ENCODE measurements around the gene PITPNM2.

Gene PITPNM2

GRCh38 chr12:123149088-123149487 is 1.8 kb downstream of the PITPNM2 start:
- POLR2A ChIA-PET: no interaction called here

GRCh38 chr12:123148655-123149054 is 2.2 kb downstream of the PITPNM2 start:
- DNase-seq (ENCODE audit: extremely low spot score): no peak
- no peak for TF ChIP-seq CTCF (IDR thresholded peaks at IDR 0.05; ENCODE audit: control extremely low read depth, extremely low read depth, low read depth, missing control alignments)
- POLR2A ChIA-PET: no interaction called here
- CTCF ChIA-PET: interaction anchor here (1.6 kb wide), 1 partner anchor 13 kb away, joined by 3 read pairs; no protein-coding TSS in a partner anchor

More at GRCh38 chr12:123149088-123149487, 1.8 kb downstream of the PITPNM2 start:
- TF ChIP-seq CTCF (IDR thresholded peaks at IDR 0.05; ENCODE audit: control extremely low read depth, extremely low read depth, low read depth, missing control alignments): no peak
- DNase-seq (ENCODE audit: extremely low spot score): no peak
- CTCF ChIA-PET: interaction anchor here (0.7 to 1.6 kb wide), 3 partner anchors 12 to 89 kb away, joined by 3 to 5 read pairs (median 3); no protein-coding TSS in a partner anchor

- POLR2A ChIA-PET: no interaction called here
- TF ChIP-seq CTCF (IDR thresholded peaks at IDR 0.05; ENCODE audit: control extremely low read depth, extremely low read depth, low read depth, missing control alignments): no peak
- DNase-seq (ENCODE audit: extremely low spot score): no peak
- CTCF ChIA-PET: interaction anchor here (1.6 kb wide), 1 partner anchor 13 kb away, joined by 3 read pairs; no protein-coding TSS in a partner anchor
These were observed 2.7 kb downstream of the PITPNM2 start for GRCh38 chr12:123148223-123148622.

- POLR2A ChIA-PET: no interaction called here
- no peak for DNase-seq (ENCODE audit: extremely low spot score)
- CTCF ChIA-PET: interaction anchor here (1.1 kb wide), 1 partner anchor 75 kb away, joined by 3 read pairs; no protein-coding TSS in a partner anchor
- no peak for TF ChIP-seq CTCF (IDR thresholded peaks at IDR 0.05; ENCODE audit: control extremely low read depth, extremely low read depth, low read depth, missing control alignments)
These were observed 5.7 kb downstream of the PITPNM2 start for GRCh38 chr12:123145211-123145610.

GRCh38 chr12:123143736-123144461 is 7.0 kb downstream of the PITPNM2 start:
- ChIA-PET POLR2A (no interaction called here), CTCF (interaction anchor here (1.1 to 1.6 kb wide), 3 partner anchors 16 to 25 kb away, joined by 3 to 6 read pairs (median 5); no protein-coding TSS in a partner anchor)
- TF ChIP-seq CTCF (IDR thresholded peaks at IDR 0.05; ENCODE audit: control extremely low read depth, extremely low read depth, low read depth, missing control alignments): no peak
- DNase-seq (ENCODE audit: extremely low spot score): no peak

- POLR2A ChIA-PET: interaction anchor here (0.7 kb wide), 1 partner anchor 20 kb away, joined by 11 read pairs; no protein-coding TSS in a partner anchor
- DNase-seq (ENCODE audit: extremely low spot score): no peak
These were observed 7.8 kb downstream of the PITPNM2 start for GRCh38 chr12:123142921-123143735.

More at GRCh38 chr12:123142921-123143735, 7.8 kb downstream of the PITPNM2 start:
- CTCF ChIA-PET: interaction anchor here (1.1 to 1.6 kb wide), 3 partner anchors 15 to 24 kb away, joined by 3 to 6 read pairs (median 5); no protein-coding TSS in a partner anchor
- no peak for TF ChIP-seq CTCF (IDR thresholded peaks at IDR 0.05; ENCODE audit: control extremely low read depth, extremely low read depth, low read depth, missing control alignments)

Data from GM10248 (cell line).